IPS-18c (cell line): Measurements from ENCODE around the gene PRAC1.
A peak's percentile ranks its signal among the peaks of the same experiment; 100 is the strongest.

Source experiments
- H3K4me3 ChIP-seq: 2 replicates; pipeline ENCODE4 v1.7.0; 2013; ENCODE audit warnings: low read depth, mild to moderate bottlenecking, low read length, moderate library complexity; ENCODE audit not compliant: insufficient read depth
- H3K9me3 ChIP-seq: one replicate; pipeline ENCODE4 v1.6.1; 2013; ENCODE audit warnings: mild to moderate bottlenecking, low read length, moderate library complexity; ENCODE audit not compliant: control insufficient read depth, insufficient read depth

PRAC1 gene

GRCh38 chr17:48731355-48731754 lies 9.0 kb upstream of the PRAC1 start:
- peaks cover 3% of the 10 kb centered on the region for H3K9me3 ChIP-seq

GRCh38 chr17:48730240-48730550 lies 7.9 kb upstream of the PRAC1 start:
- H3K4me3 ChIP-seq = no peak overlapping the region
- H3K9me3 ChIP-seq = peaks cover 3% of the 10 kb centered on the region

More at GRCh38 chr17:48731355-48731754, 9.0 kb upstream of the PRAC1 start:
- no peak overlapping the region for H3K4me3 ChIP-seq

GRCh38 chr17:48729335-48730239 lies 7.3 kb upstream of the PRAC1 start:
- Histone ChIP-seq H3K9me3 (peaks cover 5% of the 10 kb centered on the region), H3K4me3 (no peak overlapping the region)

GRCh38 chr17:48728232-48729231 lies 6.2 kb upstream of the PRAC1 start, which contains the start of gene HOXB13:
HOXB13 (minus strand) TSS chr17:48728750; CDS start chr17:48728593, 157 bp downstream.
- Histone ChIP-seq H3K9me3 (peaks cover 5% of the 10 kb centered on the region), H3K4me3 (0 out of 2 replicates have a peak within 1 kb of the TSS, but pooled peaks have one; percentile 3)

GRCh38 chr17:48727415-48728175 lies 5.3 kb upstream of the PRAC1 start:
- H3K4me3 ChIP-seq = no peak overlapping the region
- H3K9me3 ChIP-seq = peaks cover 2% of the 10 kb centered on the region

- H3K4me3 ChIP-seq = no peak overlapping the region
- peaks cover 2% of the 10 kb centered on the region for H3K9me3 ChIP-seq
Measured at GRCh38 chr17:48726916-48727286, 4.6 kb upstream of the PRAC1 start.

- peaks cover 2% of the 10 kb centered on the region for H3K9me3 ChIP-seq
- H3K4me3 ChIP-seq = no peak overlapping the region
Measured at GRCh38 chr17:48726114-48726915, 4.0 kb upstream of the PRAC1 start.

- H3K4me3 ChIP-seq = no peak overlapping the region
- peaks cover 2% of the 10 kb centered on the region for H3K9me3 ChIP-seq
Measured at GRCh38 chr17:48725288-48726064, 3.2 kb upstream of the PRAC1 start.

GRCh38 chr17:48725004-48725287 lies 2.6 kb upstream of the PRAC1 start:
- Histone ChIP-seq H3K9me3 (peaks cover 2% of the 10 kb centered on the region), H3K4me3 (no peak overlapping the region)

- Histone ChIP-seq H3K4me3 (no peak overlapping the region), H3K9me3 (peaks cover 2% of the 10 kb centered on the region)
Measured at GRCh38 chr17:48724251-48725003, 2.1 kb upstream of the PRAC1 start.

- 0 out of 2 replicates have a peak overlapping the region, but pooled peaks have one; percentile 15 for H3K4me3 ChIP-seq
- H3K9me3 ChIP-seq = peaks cover 4% of the 10 kb centered on the region
Measured at GRCh38 chr17:48723423-48724250, 1.3 kb upstream of the PRAC1 start.

- peaks cover 4% of the 10 kb centered on the region for H3K9me3 ChIP-seq
- H3K4me3 ChIP-seq = peak within 1 kb of the TSS; percentile 15; the same call in 1 of the 2 replicates
Measured at GRCh38 chr17:48722915-48723422, 651 bp upstream of the PRAC1 start, which contains the start of gene PRAC2. PRAC2 (plus strand) TSS chr17:48723185; CDS start chr17:48724411, 1,226 bp downstream.

- H3K9me3 ChIP-seq = peaks cover 4% of the 10 kb centered on the region
- H3K4me3 ChIP-seq = no peak overlapping the region
Measured at GRCh38 chr17:48721009-48721402, 1.3 kb downstream of the PRAC1 start.

GRCh38 chr17:48720266-48721008 lies 1.9 kb downstream of the PRAC1 start:
- Histone ChIP-seq H3K9me3 (peaks cover 4% of the 10 kb centered on the region), H3K4me3 (no peak overlapping the region)
